ENCODE measurements around the gene SERPINF2.
A peak's percentile ranks its signal among the peaks of the same experiment; 100 is the strongest.
"Not testable (repeated sequence)": the region's sequence is repeated elsewhere in the genome, so short reads cannot be mapped to it uniquely, and the experiment has no call there.

Gene SERPINF2

DNA sequence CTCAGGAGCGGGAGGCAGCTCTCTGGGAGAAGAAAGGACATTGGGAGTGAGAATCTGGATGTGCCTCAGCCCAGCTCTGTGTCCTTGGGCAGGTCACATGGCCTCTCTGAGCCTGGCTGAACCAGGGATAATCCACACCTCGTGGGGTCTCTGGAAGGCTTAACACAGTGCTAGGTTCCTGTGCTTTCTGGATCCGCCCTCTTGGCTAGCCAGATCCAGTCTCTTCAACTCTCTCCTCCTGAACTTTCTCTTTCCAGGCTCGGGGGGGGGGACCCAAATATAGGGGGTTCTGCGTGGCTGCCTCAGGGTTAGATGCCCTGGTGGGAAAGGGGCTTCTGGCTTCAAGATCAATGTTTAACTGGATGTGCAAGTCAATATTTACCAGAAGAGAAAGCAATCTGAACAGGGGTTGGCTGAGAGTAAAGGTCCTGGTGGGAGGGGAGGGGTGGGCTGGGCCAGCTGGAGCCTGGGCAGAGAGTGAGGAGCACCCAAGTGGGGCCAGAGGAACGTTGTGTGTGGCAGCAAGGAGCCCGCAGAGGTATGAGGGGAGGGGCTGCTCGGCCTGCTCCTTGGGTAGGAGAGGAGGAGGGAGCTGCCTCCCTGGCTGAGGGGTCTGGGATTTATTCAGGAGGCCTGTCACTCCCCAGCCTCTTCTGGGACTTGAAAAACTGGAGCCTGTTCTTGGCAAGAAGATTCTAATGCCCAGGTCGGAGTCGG, at the start of gene SERPINF2:
Gene SERPINF2 (plus strand): TSS at position 501 of the 717 bp plus-strand sequence. CDS start 2,125 bp downstream, outside the sequence.
- no peak for DNase-seq

GRCh38 chr17:1693339-1693738, 49.3 kb upstream of the SERPINF2 start:
- DNase-seq, result no peak

DNA sequence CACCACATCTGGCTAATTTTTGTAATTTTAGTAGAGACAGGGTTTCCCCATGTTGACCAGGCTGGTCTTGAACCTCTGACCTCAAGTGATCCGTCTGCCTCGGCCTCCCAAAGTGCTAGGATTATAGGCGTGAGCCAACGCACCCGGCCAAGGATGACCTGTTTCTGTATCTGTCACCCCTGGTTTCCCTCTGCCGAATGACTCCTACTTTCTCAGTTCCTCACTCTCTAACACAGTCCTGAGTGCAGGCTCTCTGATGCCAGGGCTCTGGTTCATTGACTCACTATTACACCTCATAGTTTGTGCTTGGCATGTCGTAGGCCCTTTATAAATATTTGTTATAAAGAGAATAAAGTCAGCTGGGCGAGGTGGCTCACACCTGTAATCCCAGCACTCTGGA, 47.3 kb upstream of the SERPINF2 start:
- DNase-seq, result no peak

- no peak for DNase-seq
These were observed 45.0 kb upstream of the SERPINF2 start for GRCh38 chr17:1697681-1698080.

DNA sequence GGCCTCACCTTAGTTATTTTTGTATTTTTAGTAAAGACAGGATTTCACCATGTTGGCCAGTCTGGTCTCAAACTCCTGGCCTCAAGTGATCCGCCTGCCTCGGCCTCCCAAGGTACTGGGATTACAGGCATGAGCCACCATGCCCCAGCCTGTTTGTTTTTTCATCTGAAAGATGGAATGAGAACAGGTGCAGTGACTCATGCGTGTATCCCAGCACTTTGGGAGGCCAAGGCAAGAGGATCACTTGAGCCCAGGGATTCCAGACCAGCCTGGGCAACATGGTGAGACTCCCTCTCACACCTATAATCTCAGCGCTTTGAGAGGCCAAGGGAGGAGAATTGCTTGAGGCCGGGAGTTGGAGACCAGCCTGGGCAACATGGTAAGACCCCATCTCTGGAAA, 42.8 kb upstream of the SERPINF2 start:
- not testable (repeated sequence) for DNase-seq

DNA sequence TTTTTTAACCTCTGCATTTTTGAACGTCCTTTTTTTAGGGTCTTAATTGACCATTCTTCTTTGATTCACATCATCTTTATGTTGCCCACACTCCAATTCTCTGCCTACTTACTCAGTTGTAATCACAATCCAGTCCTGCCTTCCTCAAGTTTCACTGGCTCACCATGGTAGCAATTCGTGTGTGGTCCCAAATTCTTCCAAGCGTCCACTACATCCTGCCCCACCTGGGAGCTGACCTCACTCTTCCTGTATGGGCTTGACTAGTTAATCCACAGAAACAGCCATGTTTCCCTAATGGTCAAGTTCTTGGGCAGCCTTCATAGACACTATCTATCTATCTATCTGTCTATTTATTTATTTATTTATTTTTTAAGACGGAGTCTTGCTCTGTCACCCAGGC, 39.6 kb upstream of the SERPINF2 start:
- no peak for DNase-seq

DNA sequence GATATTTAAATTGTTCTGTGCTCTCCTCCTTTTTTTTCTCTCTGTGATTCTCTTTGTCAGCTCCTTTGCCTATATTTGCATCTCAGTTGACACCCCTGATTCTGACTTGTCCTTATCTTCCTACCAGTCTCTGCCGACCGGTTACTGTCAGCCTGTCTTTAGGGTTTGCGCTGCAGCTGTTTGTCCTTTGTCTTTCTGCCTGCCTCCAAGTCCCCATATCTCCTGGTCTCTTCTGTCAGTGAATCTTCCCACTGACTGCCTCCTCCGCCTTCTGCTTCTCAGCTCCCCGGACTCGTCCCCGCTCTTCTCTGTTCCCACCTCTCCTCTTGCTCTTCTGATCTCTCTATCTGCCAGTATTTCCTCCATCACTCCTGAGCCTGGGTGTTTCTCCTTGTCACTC, 37.7 kb upstream of the SERPINF2 start:
- no peak for DNase-seq

- no peak for DNase-seq
These were observed 35.6 kb upstream of the SERPINF2 start for GRCh38 chr17:1707107-1707506.

- DNase-seq, result not testable (repeated sequence)
These were observed 33.8 kb upstream of the SERPINF2 start for GRCh38 chr17:1708791-1709346.

DNA sequence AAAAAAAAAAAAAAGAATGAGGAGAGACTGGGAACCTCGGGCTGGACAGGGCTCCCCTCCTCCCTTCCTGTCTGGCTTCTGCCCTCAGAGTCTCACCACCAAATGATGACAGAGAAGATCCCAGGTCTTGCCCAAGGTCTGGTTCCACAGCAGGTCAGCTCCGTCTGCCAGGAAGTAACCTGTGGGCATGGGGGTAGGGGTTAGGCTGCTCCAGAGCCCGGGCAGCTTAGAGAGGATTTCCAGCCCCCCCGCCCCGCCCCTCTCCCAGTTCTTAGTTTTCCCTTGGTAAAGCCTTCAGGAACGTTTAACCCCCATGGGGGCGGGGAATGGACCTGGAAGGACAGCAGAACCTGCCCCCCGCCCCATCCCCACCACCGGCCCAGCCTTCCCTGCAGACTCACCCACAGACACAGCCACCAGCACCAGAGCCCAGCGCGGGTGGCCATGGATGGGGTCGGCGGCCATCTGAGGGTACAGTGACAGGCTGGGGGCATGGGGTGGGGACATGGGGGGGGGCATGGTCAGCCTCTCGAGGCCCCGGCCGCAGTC, 33.2 kb upstream of the SERPINF2 start:
- no peak for DNase-seq

DNA sequence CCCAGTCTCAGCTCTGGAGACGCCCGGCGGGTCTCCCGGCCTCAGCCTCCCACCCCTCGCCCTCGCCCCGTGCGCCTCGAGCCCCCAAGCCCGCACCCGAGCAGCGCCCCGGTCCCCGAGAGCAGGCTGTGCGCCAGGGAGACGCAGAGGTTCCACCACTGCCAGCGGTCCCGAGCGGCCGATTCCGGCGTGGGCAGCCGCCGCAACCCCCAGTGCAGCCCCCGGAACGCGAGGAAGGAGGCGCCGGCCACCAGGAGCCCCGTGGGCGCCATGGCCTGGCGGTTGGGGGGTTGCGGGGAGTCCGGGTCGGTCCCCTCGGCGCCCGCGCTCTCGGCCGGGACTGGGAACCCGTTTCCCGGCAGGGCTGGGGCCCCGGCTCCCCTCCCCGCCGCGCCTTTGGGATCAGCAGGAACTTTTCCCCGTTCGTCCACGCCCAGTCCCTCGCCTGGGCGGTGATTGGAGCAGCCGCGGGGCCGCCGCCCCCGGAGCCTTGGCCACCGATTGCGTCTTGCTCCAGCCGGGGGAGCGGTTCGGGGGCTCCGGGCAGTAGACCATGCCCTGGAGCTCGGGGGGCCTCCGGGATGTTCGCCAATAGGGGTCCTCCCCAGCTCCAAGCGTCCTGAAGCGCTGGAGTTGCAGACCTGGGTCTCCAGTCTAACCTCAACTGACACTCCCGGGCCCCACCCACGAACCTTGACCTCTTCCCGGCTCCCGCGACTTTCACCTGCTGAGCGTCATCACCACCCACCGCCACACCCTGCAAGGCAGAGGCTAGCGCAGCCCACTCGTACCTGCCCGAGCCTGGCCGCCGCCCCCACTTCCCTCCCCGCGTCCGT, 32.5 kb upstream of the SERPINF2 start, which contains the start of gene TLCD2:
Gene TLCD2 (minus strand): TSS at position 407 of the 836 bp plus-strand sequence. CDS start 135 bp downstream, at position 272.
- DNase-seq, result no peak

GRCh38 chr17:1710807-1711553, 31.7 kb upstream of the SERPINF2 start:
- DNase-seq, result no peak

DNA sequence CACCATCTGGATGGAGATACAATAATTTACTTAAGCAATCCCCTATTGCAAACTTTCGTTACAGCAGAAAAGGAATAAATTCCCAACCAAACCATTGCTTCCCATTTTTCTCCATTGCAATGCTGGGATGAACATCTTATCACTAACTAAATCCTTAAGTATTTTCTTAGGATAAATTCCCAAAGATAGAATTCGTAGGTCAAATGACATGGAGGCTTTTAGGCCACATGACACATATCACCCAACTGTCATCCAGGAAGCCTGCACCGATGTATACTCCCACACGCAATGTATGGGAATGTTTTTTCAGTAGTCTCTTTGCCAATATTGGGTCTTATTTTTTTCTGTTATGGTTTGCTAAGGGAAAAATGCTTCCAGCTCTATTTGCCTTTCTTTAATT, 30.9 kb upstream of the SERPINF2 start:
- no peak for DNase-seq

GRCh38 chr17:1712271-1712670, 30.4 kb upstream of the SERPINF2 start:
- DNase-seq, result no peak

GRCh38 chr17:1713160-1713877, 29.4 kb upstream of the SERPINF2 start:
- no peak for DNase-seq

- no peak for DNase-seq
These were observed 28.7 kb upstream of the SERPINF2 start for GRCh38 chr17:1713878-1714426.

GRCh38 chr17:1714427-1714979, 28.2 kb upstream of the SERPINF2 start:
- no peak for DNase-seq

GRCh38 chr17:1714980-1715802, 27.5 kb upstream of the SERPINF2 start:
- no peak for DNase-seq

GRCh38 chr17:1715803-1716075, 26.9 kb upstream of the SERPINF2 start:
- DNase-seq, result no peak

GRCh38 chr17:1716076-1716911, 26.4 kb upstream of the SERPINF2 start:
- DNase-seq, result peak; percentile 96
